Stimulated activated CD8-positive, alpha-beta memory T cell treated with anti-CD3 and anti-CD28 coated beads, Interleukin-15, amount 100 ng/mL, for 4 hours (primary cell): ENCODE measurements around the gene CMSS1.
"Not testable (repeated sequence)": the region's sequence is repeated elsewhere in the genome, so short reads cannot be mapped to it uniquely, and the experiment has no call there.

Experiments
- DNase-seq, 2 donors: peaks; one replicate each; pipeline ENCODE4 v3.0.0-alpha.2; 2020; ENCODE audit warnings: low read depth in 2 of 2

The CMSS1 gene

DNA sequence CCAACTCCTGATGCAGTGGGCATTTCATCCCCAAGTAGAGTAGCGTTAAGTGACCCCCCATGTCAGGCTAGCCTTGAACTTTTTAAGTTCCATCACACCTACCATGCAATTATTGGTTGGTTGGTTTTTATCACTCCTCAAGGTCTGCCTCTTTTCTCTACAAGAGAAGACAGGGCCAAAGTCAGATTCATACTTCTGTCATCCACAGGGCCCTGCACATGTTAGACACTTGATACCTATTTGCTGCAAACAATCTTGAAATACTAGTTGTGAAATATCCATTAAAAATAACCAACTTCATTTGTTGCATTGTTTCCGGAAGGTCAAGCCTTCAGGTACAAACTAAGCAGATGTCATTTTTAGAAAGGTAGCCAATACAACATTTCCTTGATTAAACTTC lies 1.2 kb downstream of the CMSS1 start:
- no peak for DNase-seq

DNA sequence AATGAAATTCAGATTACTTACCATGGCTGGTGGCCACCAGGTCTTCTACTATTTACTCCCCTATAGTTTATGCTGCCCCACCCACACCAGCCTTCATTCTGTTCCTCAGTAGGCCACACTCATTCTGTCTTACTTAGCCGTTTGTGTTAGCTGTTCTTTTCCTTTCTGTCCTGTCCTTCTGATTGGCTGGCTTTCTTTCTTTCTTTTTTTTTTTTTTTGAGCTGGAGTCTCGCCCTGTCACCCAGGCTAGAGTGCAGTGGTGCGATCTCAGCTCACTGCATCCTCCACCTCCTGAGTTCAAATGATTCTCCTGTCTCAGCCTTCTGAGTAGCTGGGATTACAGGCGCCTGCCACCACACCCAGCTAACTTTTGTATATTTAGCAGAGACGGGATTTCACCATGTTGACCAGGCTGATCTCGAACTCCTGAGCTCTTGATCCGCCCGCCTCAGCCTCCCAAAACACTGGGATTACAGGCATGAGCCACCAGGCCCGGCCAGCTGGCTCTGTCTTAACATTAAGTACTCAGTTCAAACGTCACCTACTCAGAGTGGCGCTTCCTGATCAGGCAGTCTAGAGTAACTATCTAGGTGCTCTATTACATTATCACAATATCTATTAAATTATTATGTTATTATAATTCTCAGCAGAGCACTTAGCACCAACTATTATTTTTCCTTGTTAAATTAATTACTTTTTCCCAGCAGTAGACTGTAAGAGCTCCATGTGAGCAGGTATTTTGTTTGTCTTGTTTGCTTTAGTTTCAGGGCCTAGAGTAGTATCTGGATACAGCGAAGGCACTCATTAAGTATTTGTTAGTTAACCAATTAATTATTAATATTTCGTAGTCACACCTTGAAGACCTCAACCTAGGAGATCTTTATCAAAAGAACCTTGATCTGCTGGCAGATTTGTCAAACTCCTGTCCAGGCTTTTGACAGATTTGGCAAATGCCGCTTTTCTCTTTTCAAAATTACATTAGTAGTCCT lies 6.4 kb downstream of the CMSS1 start:
- no peak for DNase-seq

DNA sequence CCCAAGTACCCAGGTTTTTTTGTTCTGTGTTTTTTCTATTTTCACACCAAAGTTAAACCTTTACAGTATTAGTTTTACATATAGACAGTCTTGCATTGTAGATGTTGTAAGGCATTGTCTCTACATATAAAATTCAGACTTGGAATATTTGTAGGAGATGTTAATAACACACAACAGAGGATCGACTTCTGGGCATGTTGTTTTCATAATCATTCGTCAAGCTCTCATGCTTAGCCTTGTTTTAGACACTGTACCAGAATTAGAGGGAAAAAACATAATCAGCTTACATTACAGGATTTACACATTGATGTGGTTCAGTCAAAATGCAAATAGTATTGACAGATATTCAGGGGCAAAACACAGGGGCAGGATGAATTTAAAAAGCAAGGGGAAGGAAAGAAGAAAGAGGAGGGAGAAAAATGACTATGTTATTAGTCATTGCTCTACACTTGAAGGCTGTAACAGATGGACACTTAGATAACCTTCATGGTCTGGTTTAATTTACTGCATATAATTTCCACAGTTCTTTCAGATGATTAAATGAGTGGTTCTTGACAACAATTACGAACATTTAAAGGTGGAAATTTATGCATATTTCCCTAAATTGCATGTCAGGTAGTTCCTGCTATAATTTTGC lies 7.5 kb downstream of the CMSS1 start:
- DNase-seq: no peak

DNA sequence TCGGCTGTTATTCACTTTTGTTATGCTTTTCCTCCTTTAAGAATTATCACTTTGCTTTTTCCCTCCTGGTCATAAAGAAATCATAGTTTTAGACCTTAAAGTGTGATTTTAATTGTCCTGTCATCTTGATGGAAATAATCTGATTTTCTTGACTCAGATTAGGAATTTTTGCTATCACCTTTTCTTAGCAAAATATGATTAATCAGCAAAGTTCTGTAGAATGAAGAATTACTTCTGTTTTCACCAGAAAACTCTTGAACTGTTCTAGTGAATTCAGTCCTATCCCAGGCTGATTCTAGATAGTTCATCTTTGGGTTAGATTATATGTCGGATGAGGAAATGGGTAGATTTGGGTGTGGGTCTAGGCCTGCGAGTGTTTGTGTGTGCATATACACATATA lies 12.2 kb downstream of the CMSS1 start:
- DNase-seq: no peak

DNA sequence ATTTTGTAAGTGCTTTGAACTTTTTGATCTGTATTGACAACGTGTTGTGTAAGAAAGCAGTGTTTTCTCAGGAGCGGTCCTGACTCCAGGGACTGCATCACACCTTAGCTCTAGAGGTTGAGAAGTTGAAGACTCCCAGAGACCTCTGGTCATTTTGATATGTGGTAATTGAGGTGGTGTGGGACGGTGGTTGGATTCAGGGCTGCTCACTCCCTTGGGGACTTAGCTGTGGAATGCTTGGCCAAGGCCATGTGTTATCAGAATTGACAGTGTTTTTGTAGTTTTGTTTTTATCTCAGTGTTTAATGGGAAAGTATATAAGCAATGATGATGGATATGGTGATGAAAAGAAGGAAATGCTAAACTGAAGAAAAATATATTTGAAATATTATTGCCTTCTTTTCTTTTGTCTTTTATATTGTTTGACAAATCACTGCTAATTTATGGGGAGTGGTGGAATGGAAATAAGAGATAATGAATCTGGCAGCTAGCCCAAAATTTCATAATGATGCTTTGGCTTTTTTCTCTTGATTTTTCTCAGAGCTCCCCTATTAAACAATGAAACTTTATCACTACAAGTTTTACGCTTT lies 16.0 kb downstream of the CMSS1 start:
- no peak for DNase-seq

DNA sequence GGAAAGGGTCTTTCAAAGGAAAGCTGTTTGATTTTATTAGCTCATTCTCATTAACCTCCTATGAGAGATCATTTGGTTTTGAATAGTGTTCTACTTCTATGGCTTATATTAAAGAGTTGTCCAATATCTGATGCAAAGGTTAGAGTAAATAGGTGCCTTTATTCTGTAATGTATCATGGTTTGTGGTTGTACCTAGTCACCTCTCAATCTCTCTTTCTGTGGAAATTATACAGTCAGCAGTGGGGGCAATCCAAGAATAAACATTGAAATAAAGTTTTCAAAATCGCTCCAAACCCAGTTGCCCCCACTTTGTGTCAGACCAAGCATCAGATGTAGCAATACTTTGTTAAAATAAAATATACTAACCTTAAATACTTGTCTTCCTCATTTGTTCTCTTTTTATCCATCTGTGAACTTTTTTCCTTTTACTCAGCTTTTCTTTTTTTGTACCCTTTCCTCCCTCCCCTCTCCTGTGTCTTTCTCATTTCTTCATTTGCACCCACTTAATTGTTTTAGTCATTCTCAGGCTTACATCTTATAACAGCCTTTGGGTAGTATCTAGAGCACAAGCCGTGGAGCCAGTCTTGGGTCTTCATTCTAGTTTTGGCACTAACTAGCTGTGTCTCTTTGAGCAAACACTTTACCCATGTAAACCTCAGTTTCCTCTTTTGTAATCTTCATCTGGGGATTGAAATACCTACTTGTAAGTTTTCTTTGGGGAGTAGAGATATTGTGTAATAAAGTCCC lies 16.7 kb downstream of the CMSS1 start:
- DNase-seq: no peak

DNA sequence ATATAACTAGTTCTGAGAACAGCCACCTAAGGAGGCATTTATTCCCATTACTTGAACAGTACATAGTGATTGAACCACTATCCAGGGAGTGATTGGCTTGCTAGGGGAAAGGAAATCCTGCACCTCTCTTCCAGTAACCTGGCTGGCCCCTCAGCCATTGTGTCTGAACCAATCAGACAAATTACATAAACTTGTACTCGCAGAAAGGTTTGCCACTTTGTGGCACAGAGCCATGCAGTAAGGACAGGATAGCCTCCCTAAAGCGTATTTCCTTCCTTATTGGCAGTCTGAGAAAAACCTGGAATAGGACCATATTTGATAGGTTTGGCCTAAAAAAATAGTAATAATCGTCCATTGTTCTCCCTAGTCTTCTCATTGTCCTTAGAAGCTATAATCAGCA lies 19.0 kb downstream of the CMSS1 start:
- DNase-seq: no peak

DNA sequence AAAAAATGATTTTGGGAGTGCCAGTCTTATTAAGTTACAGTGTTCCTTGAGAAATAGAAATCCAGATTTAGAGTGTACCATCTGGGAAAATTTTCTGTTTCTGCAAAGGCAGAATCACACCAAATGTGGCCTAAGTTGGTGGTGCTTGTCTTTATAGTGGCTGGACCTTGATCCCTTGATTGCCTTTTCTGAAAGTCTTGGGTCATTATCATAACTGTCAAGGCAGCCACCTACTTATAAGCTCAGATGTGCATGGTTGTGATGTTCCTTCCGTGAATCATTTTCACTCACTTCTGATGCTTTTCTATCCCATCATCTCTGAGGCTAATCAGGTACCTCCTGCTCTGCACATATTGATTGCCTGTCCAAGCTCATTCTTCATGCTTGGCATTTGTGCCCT lies 20.1 kb downstream of the CMSS1 start:
- DNase-seq: no peak

DNA sequence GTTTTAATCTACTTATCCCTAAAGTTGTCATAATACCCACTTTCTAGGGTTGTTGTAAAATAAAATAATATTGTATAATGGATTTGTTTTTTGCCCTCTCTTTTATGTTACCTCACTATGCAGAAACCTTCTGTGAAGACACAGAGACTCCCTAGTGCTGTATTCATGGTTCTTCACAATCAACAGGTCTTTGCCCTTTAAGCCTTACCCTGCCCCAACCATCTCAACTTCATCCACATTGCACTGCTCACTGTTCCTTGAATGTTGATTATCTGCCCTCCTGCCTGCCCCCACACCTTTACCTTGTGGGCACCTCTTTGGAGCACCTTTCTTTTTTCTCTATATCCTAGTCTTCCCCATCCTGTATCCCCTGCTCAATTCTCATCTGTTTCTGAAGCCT lies 21.1 kb downstream of the CMSS1 start:
- DNase-seq: no peak

DNA sequence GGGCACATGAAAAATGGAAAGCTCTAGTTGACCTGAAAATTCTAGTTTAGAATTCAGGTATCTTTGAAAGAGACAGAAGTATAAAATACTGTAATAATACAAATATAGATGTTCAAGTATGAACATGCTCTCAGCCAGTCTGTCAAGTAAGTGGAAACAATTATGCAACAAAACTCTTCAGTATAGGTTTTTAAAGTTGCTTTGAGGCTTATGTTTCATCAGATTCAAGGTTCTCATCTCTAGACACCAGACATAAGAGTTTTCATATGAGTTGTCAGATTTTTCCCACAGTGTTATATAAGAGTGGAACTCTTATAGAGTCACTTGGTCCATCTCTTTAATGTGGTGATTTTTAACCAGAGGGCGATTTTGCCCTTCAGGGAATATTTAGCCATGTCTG lies 22.0 kb downstream of the CMSS1 start:
- no peak for DNase-seq

DNA sequence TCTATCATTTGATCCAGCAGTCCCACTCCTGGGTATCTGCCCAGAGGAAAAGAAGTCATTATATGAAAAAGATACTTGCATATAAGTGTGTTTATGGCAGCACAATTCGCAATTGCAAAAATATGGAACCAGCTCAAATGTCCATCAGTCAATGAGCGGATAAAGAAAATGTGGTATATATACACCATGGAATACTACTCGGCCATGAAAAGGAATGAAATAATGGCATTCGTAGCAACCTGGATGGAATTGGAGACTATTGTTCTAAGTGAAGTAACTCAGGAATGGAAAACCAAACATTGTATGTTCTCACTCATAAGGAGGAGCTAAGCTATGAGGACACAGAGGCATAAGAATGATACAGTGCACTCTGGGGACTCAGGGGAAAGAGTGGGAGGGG lies 24.3 kb downstream of the CMSS1 start:
- DNase-seq: not testable (repeated sequence)

DNA sequence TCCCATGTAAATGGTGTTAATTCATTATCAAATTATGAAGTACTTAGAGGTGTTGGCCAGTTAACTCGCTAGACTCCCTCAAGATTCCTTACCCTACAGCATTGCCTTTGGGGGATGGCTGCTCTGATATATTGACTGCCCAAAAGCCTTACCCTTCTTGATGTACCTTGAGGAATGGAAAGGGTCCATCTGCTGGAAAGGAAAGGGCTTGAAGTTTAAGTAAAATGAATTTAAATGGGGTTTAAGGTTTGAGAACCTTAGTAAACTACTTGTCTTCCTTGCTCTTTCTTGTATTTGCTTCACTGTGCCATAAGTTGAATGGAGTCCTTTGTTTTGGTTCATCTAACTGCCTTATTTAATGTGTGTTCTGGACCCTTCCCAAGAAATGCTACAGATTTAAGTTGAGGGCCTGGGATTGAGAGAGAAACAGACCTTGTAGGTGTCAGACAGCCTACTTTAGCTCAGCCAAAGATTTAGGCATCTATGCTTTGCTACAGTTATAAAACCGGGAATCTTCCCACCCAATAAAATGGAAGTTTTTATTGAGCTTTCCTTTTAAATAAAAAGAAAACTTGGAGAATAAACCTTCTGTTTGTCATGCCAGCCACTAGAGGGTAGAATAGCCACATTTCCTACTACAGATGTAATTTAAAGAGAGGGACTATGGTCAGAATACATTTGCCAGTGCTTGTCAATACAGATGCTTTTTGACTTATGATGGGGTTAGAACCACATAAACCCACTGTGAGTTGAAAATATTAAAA lies 25.3 kb downstream of the CMSS1 start:
- no peak for DNase-seq

DNA sequence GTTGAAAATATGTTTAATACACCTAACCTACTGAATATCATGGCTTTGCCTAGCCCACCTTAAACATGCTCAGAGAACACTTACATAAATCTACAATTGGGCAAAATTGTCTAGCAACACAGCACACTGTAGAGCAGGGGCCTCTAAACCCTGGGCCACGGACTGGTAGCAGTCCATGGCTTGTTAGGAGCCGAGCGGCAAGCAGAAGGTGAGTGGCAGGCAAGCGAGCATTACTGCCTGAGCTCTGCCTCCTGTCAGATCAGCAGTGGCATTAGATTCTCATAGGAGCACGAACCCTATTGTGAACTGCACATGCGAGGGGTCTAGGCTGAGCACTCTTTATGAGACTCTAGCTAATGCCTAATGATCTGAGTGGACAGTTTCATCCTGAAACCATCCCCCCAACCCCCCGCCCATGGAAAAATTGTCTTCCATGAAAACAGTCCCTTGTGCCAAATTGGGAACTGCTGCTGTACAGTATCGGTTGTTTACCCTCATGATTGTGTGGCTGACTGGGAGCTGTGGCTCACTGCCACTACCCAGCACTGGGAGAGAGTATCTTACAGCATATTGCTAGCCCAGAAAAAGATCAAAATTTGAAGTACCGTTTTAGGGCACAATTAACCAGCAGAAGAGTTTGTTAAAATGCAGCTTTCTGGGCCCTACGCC lies 26.1 kb downstream of the CMSS1 start:
- DNase-seq: no peak

DNA sequence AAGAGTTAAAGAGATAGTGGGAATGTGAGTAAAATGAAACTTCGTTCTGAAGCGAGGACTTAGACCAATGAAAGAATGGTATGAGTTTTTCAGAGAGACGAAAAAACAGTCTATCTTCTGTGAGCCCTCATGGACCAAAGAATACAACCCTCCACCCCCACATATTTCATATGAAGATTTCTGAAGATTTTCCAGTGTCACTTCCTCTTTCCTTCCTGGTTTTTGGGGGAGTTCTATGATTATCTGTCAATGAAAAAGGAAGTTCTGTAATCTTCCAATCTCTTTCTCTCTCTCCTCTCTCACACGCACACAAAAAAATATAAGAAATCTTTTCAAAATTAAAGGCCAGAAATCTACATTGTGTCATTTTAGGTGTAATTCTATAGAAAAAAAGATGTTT lies 27.7 kb downstream of the CMSS1 start:
- no peak for DNase-seq

DNA sequence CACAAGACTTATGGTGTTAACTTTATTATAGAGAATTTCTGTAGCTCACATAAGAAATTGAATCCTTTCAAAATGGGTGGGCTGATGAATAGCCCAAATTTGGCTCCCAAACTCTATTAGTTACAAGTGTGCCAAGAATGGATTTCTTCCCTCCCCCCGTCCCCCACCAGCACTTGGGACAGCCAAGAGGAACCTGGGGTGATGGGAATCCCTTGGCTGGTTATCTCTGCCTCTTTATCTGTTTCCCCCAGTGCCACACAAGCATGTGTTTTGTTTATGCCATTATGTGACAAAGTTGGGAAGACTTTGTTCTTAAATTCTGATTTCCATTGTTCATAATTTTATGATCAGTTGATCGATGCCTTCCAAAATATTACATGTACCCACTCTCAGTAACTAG lies 28.3 kb downstream of the CMSS1 start:
- DNase-seq: no peak

DNA sequence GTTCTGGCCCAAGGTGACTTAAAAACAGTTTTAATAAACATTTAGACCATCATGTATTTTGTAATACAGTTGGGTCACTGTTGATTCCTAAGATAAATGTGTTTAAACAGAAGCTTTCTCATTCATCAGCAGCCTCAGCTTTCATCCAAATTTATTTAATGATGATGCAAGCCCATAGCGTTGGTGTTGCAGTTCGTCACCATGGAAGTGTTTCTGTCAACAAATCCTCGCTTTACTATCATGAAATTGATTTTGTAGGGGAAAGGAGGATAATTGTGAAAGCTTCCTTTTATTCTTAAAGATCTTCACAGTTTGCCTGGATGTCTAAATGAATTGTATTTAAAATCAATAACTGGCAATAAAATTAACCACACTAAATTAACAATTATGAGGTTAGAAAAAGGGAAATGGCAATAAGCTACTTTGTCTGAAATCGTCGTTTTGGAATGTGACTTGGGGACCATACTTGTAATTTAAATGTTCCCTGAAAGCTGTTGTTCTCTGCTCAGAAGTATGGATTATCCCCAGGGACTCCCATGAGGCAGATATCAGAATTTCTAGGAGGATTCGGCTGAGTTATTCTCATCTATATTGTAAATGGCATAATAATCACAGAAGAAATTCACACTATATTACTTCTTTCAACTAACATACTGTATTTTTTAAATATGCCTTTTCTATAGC lies 29.0 kb downstream of the CMSS1 start:
- DNase-seq: no peak

DNA sequence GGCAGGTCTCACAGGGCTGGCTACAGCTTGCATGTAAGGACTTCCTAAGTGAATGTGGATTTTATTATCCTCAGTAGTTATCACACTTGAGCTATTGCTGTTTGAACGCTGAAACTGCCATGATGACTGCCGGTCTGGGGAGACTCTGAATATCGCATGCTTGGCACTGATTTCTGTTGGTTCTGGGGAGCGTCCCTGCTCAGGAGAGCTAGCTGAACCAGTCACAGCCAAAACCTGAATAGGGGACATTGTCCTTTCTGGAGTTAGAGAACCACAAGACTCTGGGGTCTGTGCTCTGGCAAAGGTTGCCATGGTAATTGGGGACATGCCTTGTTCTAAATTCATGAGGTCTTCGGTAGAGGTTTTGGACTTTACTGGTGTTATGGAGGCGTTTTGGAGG lies 30.8 kb downstream of the CMSS1 start:
- DNase-seq: no peak

DNA sequence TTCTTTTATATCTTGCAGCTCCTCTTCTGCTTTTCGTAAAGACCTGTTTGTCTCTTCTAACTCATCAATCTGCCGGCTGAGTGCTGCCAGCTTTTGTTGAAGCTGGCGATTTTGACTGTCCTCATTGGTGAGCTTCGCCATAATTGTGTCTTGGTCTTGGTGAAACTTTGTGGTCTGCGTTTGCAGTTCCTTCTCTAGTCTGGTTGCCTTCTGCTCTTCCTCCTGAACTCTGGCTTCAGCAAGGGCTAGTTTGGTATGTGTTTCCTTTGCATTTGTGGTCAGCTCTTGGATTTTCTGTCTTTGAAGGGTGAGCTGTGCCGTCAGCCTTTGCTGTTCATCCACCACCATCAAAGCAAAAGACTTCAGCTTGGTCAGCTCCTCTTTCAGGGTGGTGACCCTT lies 32.9 kb downstream of the CMSS1 start:
- no peak for DNase-seq

DNA sequence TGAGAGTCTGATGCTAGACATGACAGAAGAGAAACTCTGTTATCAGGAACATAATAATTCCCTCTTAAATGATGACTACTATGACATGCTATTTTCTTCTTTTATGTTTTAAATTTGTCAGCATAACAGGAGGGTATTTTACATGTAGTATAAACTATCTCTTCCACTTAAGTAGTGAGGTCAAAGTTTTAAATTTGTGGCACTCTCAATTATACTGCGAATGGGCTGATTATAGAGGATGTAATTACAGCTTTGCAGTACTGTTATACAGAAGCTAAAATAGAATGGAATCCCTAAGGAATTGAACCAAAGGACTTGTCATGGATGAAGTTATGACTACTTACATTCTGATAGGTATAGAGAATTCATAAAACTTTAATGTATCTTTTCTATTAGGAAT lies 34.3 kb downstream of the CMSS1 start:
- DNase-seq: no peak

DNA sequence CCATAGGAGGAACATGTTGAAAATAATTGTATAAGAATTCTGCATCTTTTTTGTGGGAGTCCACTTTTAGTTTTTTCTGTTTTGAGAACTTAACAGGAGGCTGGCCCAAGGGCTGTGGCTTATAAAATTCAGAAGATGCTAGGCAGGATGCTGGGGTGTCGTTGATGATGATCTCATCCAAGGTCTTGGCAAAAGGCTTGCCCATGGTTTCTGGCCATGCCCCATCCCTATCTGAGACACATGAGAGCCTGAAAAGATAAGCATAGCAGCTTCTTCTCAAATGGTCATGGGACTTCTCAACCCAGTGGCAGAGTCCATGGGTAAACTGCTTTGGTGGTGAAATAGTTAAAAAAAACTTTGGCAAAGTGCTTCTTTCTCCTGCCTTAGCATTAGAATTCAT lies 35.2 kb downstream of the CMSS1 start:
- DNase-seq: no peak
